IMR-90 (cell line): Measurements from ENCODE around the gene RHOC. TPM values are rescaled to one million over a fixed set of nuclear protein-coding genes. Genes with fewer than 3 reads are reported as not detected.
A peak's percentile ranks its signal among the peaks of the same experiment; 100 is the strongest.

Source experiments
- ATAC-seq: fragments of 200-7000 bp; cut with Tn5 transposase; 2 replicates; pipeline ENCODE4 v1.9.1; 2020; ENCODE audit warnings: low read depth, mild to moderate bottlenecking, moderate library complexity
- BruUV-seq: library from RNA; stranded (reverse); fragments of 400-500 nt; replicated peaks from 2 replicates; lab custom pipeline; 2021; lab: Mats Ljungman, UMichigan
- CTCF ChIA-PET: fragments of 300-600 bp; formaldehyde crosslinking; extraction: SDS; loops from one replicate; lab custom pipeline; 2021; ENCODE audit warnings: antibody characterized with exemption; lab: Yijun Ruan, JAX
- POLR2A ChIA-PET: fragments of 300-600 bp; sonication (Branson Sonifier 250); formaldehyde crosslinking; loops from one replicate; lab custom pipeline; 2022; ENCODE audit warnings: antibody characterized with exemption; ENCODE audit not compliant: unreplicated experiment; lab: Charles Lee
- DNase-seq: peaks from one replicate; pipeline ENCODE4 v3.0.0; 2013
- H2AFZ ChIP-seq: replicated peaks from 2 replicates; pipeline ENCODE3; 2013; ENCODE audit warnings: low read length, mild to moderate bottlenecking; ENCODE audit not compliant: poor library complexity
- H2AK5ac ChIP-seq: 2 replicates; pipeline ENCODE4 v1.6.1; 2013; ENCODE audit warnings: low read depth, low read length, inconsistent platforms
- H2AK9ac ChIP-seq: replicated peaks from 2 replicates; pipeline ENCODE3; 2013; ENCODE audit warnings: mild to moderate bottlenecking, low read depth, low read length, moderate library complexity; ENCODE audit not compliant: poor library complexity
- H2BK120ac ChIP-seq: 2 replicates; pipeline ENCODE4 v1.6.1; 2013; ENCODE audit warnings: low read depth, low read length, inconsistent platforms
- H2BK15ac ChIP-seq: 3 replicates; pipeline ENCODE4 v1.6.1; 2013; ENCODE audit warnings: low read depth, low read length, inconsistent platforms
- H2BK20ac ChIP-seq: 2 replicates; pipeline ENCODE4 v1.6.1; 2013; ENCODE audit warnings: low read depth, mild to moderate bottlenecking, inconsistent platforms, low read length, moderate library complexity
- H2BK5ac ChIP-seq: 2 replicates; pipeline ENCODE4 v1.6.1; 2013; ENCODE audit warnings: mild to moderate bottlenecking, low read depth, low read length, inconsistent platforms; ENCODE audit not compliant: poor library complexity, severe bottlenecking
- H3K14ac ChIP-seq: replicated peaks from 2 replicates; pipeline ENCODE4 v1.6.1; 2013; ENCODE audit warnings: low read depth, low read length, inconsistent platforms
- H3K18ac ChIP-seq: 2 replicates; pipeline ENCODE4 v1.6.1; 2013; ENCODE audit warnings: low read depth, low read length, control low read depth
- H3K23ac ChIP-seq: 2 replicates; pipeline ENCODE4 v1.6.1; 2013; ENCODE audit warnings: low read depth, low read length, inconsistent platforms
- H3K27ac ChIP-seq: 2 replicates; pipeline ENCODE4 v1.5.1; 2013; ENCODE audit warnings: mild to moderate bottlenecking, control low read depth, low read length; ENCODE audit not compliant: insufficient read depth
- H3K27me3 ChIP-seq: 2 replicates; pipeline ENCODE4 v1.6.1; 2013; ENCODE audit warnings: low read length; ENCODE audit not compliant: control insufficient read depth, insufficient read depth
- H3K36me3 ChIP-seq: 2 replicates; pipeline ENCODE4 v1.6.1; 2013; ENCODE audit warnings: low read length, mixed read lengths; ENCODE audit not compliant: control insufficient read depth, insufficient read depth
- H3K4ac ChIP-seq: 2 replicates; pipeline ENCODE4 v1.6.1; 2013; ENCODE audit warnings: low read depth, low read length, inconsistent platforms
- H3K4me1 ChIP-seq: 2 replicates; pipeline ENCODE4 v1.6.1; 2013; ENCODE audit warnings: low read length, mixed read lengths; ENCODE audit not compliant: control insufficient read depth, insufficient read depth
- H3K4me2 ChIP-seq: 2 replicates; pipeline ENCODE4 v1.6.1; 2013; ENCODE audit warnings: low read depth, mild to moderate bottlenecking, control low read depth, low read length, moderate library complexity
- H3K4me3 ChIP-seq: 2 replicates; pipeline ENCODE4 v1.5.1; 2013; ENCODE audit warnings: low read depth, mild to moderate bottlenecking, control low read depth, low read length, moderate library complexity; ENCODE audit not compliant: insufficient read depth
- H3K56ac ChIP-seq: 2 replicates; pipeline ENCODE4 v1.6.1; 2013; ENCODE audit warnings: low read length, inconsistent platforms; ENCODE audit not compliant: insufficient read depth; ENCODE audit errors: extremely low read depth
- H3K79me1 ChIP-seq, 2 experiments: 2 replicates each; pipeline ENCODE4 v1.6.1; 2013; ENCODE audit warnings: low read length in 2 of 2, inconsistent platforms in 1 of 2, low read depth in 1 of 2
- H3K9ac ChIP-seq: 2 replicates; pipeline ENCODE4 v1.6.1; 2013; ENCODE audit warnings: low read depth, low read length, control low read depth
- H3K9me1 ChIP-seq: 2 replicates; pipeline ENCODE4 v1.6.1; 2013; ENCODE audit warnings: low read length, inconsistent platforms; ENCODE audit not compliant: insufficient read depth
- H3K9me3 ChIP-seq: 2 replicates; pipeline ENCODE4 v1.6.1; 2013; ENCODE audit warnings: low read length; ENCODE audit not compliant: control insufficient read depth, insufficient read depth
- H4K20me1 ChIP-seq: 2 replicates; pipeline ENCODE4 v1.6.1; 2013; ENCODE audit warnings: low read length, inconsistent platforms; ENCODE audit not compliant: insufficient read depth
- H4K5ac ChIP-seq: 2 replicates; pipeline ENCODE4 v1.6.1; 2013; ENCODE audit warnings: mild to moderate bottlenecking, low read depth, low read length, control low read depth
- H4K8ac ChIP-seq, 2 experiments: 2 replicates each; pipeline ENCODE4 v1.6.1; 2013; ENCODE audit warnings: low read depth in 2 of 2, low read length in 2 of 2, control low read depth in 1 of 2, inconsistent platforms in 1 of 2
- H4K91ac ChIP-seq: 2 replicates; pipeline ENCODE4 v1.6.1; 2013; ENCODE audit warnings: low read depth, low read length, inconsistent platforms; ENCODE audit not compliant: insufficient read depth
- BHLHE40 ChIP-seq: fragments of 150-350 bp; IDR thresholded peaks from 2 replicates; pipeline ENCODE4 v1.6.1; 2016; ENCODE audit warnings: mild to moderate bottlenecking, low read depth, low read length
- CHD1 ChIP-seq: IDR thresholded peaks from 2 replicates; pipeline ENCODE4 v1.6.1; 2012; ENCODE audit warnings: low read depth, low read length, improper control_type of control experiment
- CTCF ChIP-seq: conservative IDR thresholded peaks from 2 replicates; pipeline ENCODE4 v1.5.1; 2012; ENCODE audit warnings: mild to moderate bottlenecking, low read depth, low read length, improper control_type of control experiment
- ELK1 ChIP-seq: fragments of 150-350 bp; IDR thresholded peaks from 2 replicates; pipeline ENCODE4 v1.6.1; 2016; ENCODE audit warnings: low read depth, mild to moderate bottlenecking, low read length, moderate library complexity, borderline replicate concordance
- FOS ChIP-seq: fragments of 150-350 bp; IDR thresholded peaks from 2 replicates; pipeline ENCODE4 v1.6.1; 2016; ENCODE audit warnings: low read depth, low read length
- MAFK ChIP-seq: IDR thresholded peaks from 2 replicates; pipeline ENCODE4 v1.6.1; 2012; ENCODE audit warnings: low read depth, low read length, improper control_type of control experiment
- MXI1 ChIP-seq: IDR thresholded peaks from 2 replicates; pipeline ENCODE4 v1.6.1; 2012; ENCODE audit warnings: low read depth, mild to moderate bottlenecking, low read length, moderate library complexity, borderline replicate concordance
- NFE2L2 ChIP-seq: fragments of 150-350 bp; IDR thresholded peaks from 2 replicates; pipeline ENCODE4 v1.6.1; 2016; ENCODE audit warnings: low read depth, mild to moderate bottlenecking, low read length
- POLR2A ChIP-seq: IDR thresholded peaks from 2 replicates; pipeline ENCODE4 v1.6.1; 2012; ENCODE audit warnings: mild to moderate bottlenecking, low read depth, low read length
- RAD21 ChIP-seq: IDR thresholded peaks from 2 replicates; pipeline ENCODE4 v1.6.1; 2012; ENCODE audit warnings: low read length, improper control_type of control experiment
- RCOR1 ChIP-seq: IDR thresholded peaks from 2 replicates; pipeline ENCODE4 v1.6.1; 2012; ENCODE audit warnings: mild to moderate bottlenecking, low read length, improper control_type of control experiment; ENCODE audit not compliant: insufficient replicate concordance
- RFX5 ChIP-seq: IDR thresholded peaks from 2 replicates; pipeline ENCODE4 v1.8.0; 2012; ENCODE audit warnings: low read depth, mild to moderate bottlenecking, low read length, moderate library complexity
- SMC3 ChIP-seq: fragments of 150-350 bp; IDR thresholded peaks from 2 replicates; pipeline ENCODE4 v1.6.1; 2016; ENCODE audit warnings: low read depth, mild to moderate bottlenecking, antibody characterized with exemption, low read length, moderate library complexity
- USF2 ChIP-seq: fragments of 150-350 bp; IDR thresholded peaks from 2 replicates; pipeline ENCODE4 v1.6.1; 2017; ENCODE audit warnings: mild to moderate bottlenecking, antibody characterized with exemption, low read length, low read depth
- WGBS, 2 experiments: methylation state at CpG; one replicate each; pipeline versions ENCODE4 v1.1.5 to v1.1.7; 2013; ENCODE audit warnings: missing lambda C conversion rate in 2 of 2; ENCODE audit not compliant: insufficient read length in 1 of 2; ENCODE audit errors: extremely low coverage in 2 of 2; 5-methylcytosine and 5-hydroxymethylcytosine counted together
- dilution Hi-C: fragments of 300-500 bp; cut with HindIII; formaldehyde crosslinking; loops from one replicate; pipeline ENCODE4 v1.14.3; 2018; ENCODE audit warnings: low sequenced_read_pairs; ENCODE audit not compliant: unreplicated experiment
- in situ Hi-C: fragments of 300-500 bp; cut with MboI; formaldehyde crosslinking; loops from 3 replicates; pipeline ENCODE4 v1.14.3; 2019; ENCODE audit warnings: low sequenced_read_pairs, inconsistent platforms, mixed read lengths
- intact Hi-C: fragments of 100-400 bp; cut with micrococcal nuclease; formaldehyde crosslinking; loops from 2 replicates; pipeline ENCODE4 v1.10.0; 2022
- polyA plus RNA-seq, 3 experiments: library from polyadenylated mRNA; depleted of rRNA; stranded (reverse); fragments of >200 nt; gene quantifications; 2 replicates each; pipeline ENCODE4 v1.2.3, GENCODE V29; 2012; ENCODE audit warnings: low replicate concordance in 1 of 3
- total RNA-seq: library from RNA; depleted of rRNA; stranded (reverse); fragments of >200 nt; gene quantifications from 2 replicates; pipeline ENCODE4 v1.2.3, GENCODE V29; 2012

Gene RHOC
- total and polyA plus RNA-seq, 2 of the 4 experiments (the other 2 are of a cell fraction) = 764 to 839 TPM

GRCh38 chr1:112743174-112744008 is 36.5 kb upstream of the RHOC start:
- Histone ChIP-seq H3K4me3 (peak overlapping the region; percentile 28), H4K5ac (no peak overlapping the region; the same call in 1 of the 2 replicates), H3K36me3 (no peaks in the 10 kb centered on the region), H3K4me2 (peak overlapping the region; percentile 78), H4K20me1 (no peaks in the 10 kb centered on the region), H3K4me1 (no peaks in the 10 kb centered on the region), H2BK20ac (no peak overlapping the region), H3K9ac (no peak overlapping the region), H2BK120ac (no peak overlapping the region), H3K4ac (no peak overlapping the region), H3K9me3 (no peaks in the 10 kb centered on the region), H4K8ac (no peak overlapping the region), H2AFZ (peak overlapping the region; percentile 83), H3K27me3 (peaks cover 15% of the 10 kb centered on the region), H3K27ac (no peak overlapping the region), H2BK5ac (no peak overlapping the region), H2AK9ac (peak overlapping the region; percentile 77), H3K14ac (no peak overlapping the region), H2AK5ac (no peak overlapping the region), H3K79me1 (no peaks in the 10 kb centered on the region), H3K9me1 (no peaks in the 10 kb centered on the region), H3K56ac (no peak overlapping the region), H3K23ac (peak overlapping the region; percentile 7; the same call in 1 of the 2 replicates), H3K18ac (no peak overlapping the region), H4K91ac (no peak overlapping the region), H2BK15ac (no peak overlapping the region; the same call in 2 of the 3 replicates)
- DNase-seq (peak; percentile 19), ATAC-seq (peak; percentile 59)
- dilution Hi-C loops (no loop called here), in situ Hi-C loops (no loop called here), intact Hi-C loops (loop anchor here (1.0 kb wide), 1 partner anchor 25 kb away; a partner anchor contains a TSS)
- ChIA-PET CTCF (interaction anchor here (1.4 to 2.1 kb wide), 4 partner anchors 10 to 25 kb away, joined by 5 to 10 read pairs (median 7); a partner anchor contains a TSS), POLR2A (interaction anchor here (0.5 to 0.8 kb wide), 2 partner anchors 306 to 453 kb away, joined by 3 read pairs; no protein-coding TSS in a partner anchor)
- BruUV-seq = no TSS peak
- 11% methylated on average over 21 of the region's 54 CpGs; no CpG with 5 or more reads in 1 of the 2 experiments for WGBS, 2 experiments
- no peak for TF ChIP-seq NFE2L2
- no peak for TF ChIP-seq SMC3
- TF ChIP-seq MXI1 = no peak
- TF ChIP-seq FOS = no peak
- no peak for TF ChIP-seq CTCF
- TF ChIP-seq MAFK = no peak
- no peak for TF ChIP-seq BHLHE40
- TF ChIP-seq RCOR1 = no peak
- no peak for TF ChIP-seq USF2
- no peak for TF ChIP-seq POLR2A
- no peak for TF ChIP-seq CHD1
- TF ChIP-seq RAD21 = no peak
- no peak for TF ChIP-seq RFX5
- TF ChIP-seq ELK1 = no peak
